ENCODE measurements around the gene NDOR1. TPM values are rescaled to one million over a fixed set of nuclear protein-coding genes. Genes with fewer than 3 reads are reported as not detected.

NDOR1 gene
- total RNA-seq, 4 donors from 2014 or later = 14.3 to 47.5 (median 22.0) TPM

DNA sequence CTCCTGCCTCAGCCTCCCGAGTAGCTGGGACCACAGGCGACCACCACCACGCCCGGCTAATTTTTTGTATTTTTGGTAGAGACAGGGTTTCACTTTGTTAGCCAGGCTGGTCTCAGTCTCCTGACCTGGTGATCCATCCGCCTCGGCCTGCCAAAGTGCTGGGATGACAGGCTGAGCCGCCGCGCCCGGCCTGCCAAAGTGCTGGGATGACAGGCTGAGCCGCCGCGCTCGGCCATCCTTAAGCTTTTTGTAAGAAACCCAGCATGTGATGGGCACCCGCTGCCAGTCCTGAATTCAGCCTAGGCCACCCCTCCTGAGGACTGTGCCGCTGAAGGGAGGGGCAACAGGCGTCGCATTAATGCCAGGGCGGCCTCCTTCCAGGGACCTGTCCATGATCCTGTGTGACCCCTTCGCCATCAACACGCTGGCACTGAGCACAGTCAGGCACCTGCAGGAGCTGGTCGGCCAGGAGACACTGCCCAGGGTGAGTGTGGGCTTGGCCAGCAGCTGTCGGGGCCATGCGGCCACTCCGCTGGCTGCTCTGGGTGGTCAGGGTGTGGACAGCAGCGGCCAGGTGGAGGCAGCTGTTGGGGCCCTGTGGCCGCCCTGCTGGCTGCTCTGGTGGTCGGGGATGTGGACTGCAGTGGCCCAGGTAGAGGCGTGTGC lies 60.1 kb downstream of the NDOR1 start:
- peaks cover 13 to 24% (median 22%) of the 10 kb centered on the region in 4 donors for H3K4me1 ChIP-seq
- intact Hi-C loops (cut with DNase I; ENCODE audit: low total_unique reads) = no loop called here
- WGBS, 2 donors (ENCODE audit: low coverage in 1 of 2) = 91% methylated on average over 29 of the region's 29 CpGs; no CpG with 5 or more reads in 1 of the 2 donors
- no peak overlapping the region for H3K27ac ChIP-seq
- peaks cover 0 to 28% (median 8%) of the 10 kb centered on the region in 4 donors for H3K36me3 ChIP-seq
- no peak for DNase-seq
- no peak overlapping the region for H3K4me3 ChIP-seq
- H3K9me3 ChIP-seq = no peaks in the 10 kb centered on the region
- in situ Hi-C loops (cut with MboI; ENCODE audit: low pct_ligation_motif_present in 1 of 4, low pct_unique_long_range_greater_than_20kb in 1 of 4, low sequenced_read_pairs in 3 of 4) = no loop called here
- TF ChIP-seq, protein P1, sequence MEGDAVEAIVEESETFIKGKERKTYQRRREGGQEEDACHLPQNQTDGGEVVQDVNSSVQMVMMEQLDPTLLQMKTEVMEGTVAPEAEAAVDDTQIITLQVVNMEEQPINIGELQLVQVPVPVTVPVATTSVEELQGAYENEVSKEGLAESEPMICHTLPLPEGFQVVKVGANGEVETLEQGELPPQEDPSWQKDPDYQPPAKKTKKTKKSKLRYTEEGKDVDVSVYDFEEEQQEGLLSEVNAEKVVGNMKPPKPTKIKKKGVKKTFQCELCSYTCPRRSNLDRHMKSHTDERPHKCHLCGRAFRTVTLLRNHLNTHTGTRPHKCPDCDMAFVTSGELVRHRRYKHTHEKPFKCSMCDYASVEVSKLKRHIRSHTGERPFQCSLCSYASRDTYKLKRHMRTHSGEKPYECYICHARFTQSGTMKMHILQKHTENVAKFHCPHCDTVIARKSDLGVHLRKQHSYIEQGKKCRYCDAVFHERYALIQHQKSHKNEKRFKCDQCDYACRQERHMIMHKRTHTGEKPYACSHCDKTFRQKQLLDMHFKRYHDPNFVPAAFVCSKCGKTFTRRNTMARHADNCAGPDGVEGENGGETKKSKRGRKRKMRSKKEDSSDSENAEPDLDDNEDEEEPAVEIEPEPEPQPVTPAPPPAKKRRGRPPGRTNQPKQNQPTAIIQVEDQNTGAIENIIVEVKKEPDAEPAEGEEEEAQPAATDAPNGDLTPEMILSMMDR (IDR thresholded peaks at IDR 0.05) = no peak
- TF ChIP-seq EP300 (IDR thresholded peaks at IDR 0.05; ENCODE audit: low read depth) (no peak), POLR2AphosphoS5 (IDR thresholded peaks at IDR 0.05) (no peak), POLR2A (IDR thresholded peaks at IDR 0.05) (no peak)
- H3K27me3 ChIP-seq = no peaks in the 10 kb centered on the region

DNA sequence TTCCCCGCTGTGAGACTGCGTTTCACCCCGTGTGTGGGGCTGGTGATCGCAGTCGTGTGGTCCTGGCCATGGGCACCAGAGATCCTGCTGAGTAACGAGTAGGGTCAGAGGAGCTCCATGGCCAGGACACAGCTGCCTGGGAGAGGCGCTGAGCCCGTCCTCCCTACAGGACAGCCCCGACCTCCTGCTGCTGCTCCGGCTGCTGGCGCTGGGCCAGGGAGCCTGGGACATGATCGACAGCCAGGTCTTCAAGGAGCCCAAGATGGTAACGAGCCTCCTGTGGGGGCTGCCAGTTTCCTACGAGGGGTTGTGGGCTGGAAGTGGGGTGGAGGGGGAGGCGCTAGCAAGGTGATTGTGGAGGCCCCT lies 60.6 kb downstream of the NDOR1 start:
- Histone ChIP-seq H3K27me3 (no peaks in the 10 kb centered on the region), H3K9me3 (no peaks in the 10 kb centered on the region), H3K4me1 (peaks cover 13 to 24% (median 22%) of the 10 kb centered on the region in 4 donors), H3K36me3 (peaks cover 0 to 28% (median 8%) of the 10 kb centered on the region in 4 donors), H3K4me3 (no peak overlapping the region), H3K27ac (no peak overlapping the region)
- TF ChIP-seq POLR2AphosphoS5 (IDR thresholded peaks at IDR 0.05) = no peak
- no peak for TF ChIP-seq EP300 (IDR thresholded peaks at IDR 0.05; ENCODE audit: low read depth)
- in situ Hi-C loops (cut with MboI; ENCODE audit: low pct_ligation_motif_present in 1 of 4, low pct_unique_long_range_greater_than_20kb in 1 of 4, low sequenced_read_pairs in 3 of 4) (no loop called here), intact Hi-C loops (cut with DNase I; ENCODE audit: low total_unique reads) (no loop called here)
- DNase-seq = no peak
- WGBS, 2 donors (ENCODE audit: low coverage in 1 of 2) = 93% methylated on average over 14 of the region's 15 CpGs; no CpG with 5 or more reads in 1 of the 2 donors

Small RNA genes lying within 50 kb of the gene (small RNA-seq; reads per million reads assigned to genes)
- 0 reads per million in 4 donors for gene MIR3621

Other genes with a start within 250 kb of the NDOR1 start
- gene PTGDS, start 228.2 kb upstream of the NDOR1 start, total RNA-seq = 10 to 100 TPM in 3 of 4 donors, 1 to 10 TPM in 1; 6.8 to 59.1 (median 17.8) TPM
- gene LCNL1, start 222.7 kb upstream of the NDOR1 start, total RNA-seq = under 1 TPM in 2 of 4 donors, not detected in 2; 0.27 to 0.75 TPM
- gene PAXX, start 213.3 kb upstream of the NDOR1 start, total RNA-seq = 10 to 100 TPM; 49.3 to 85.2 (median 66.0) TPM
- gene CLIC3, start 209.1 kb upstream of the NDOR1 start, total RNA-seq = 1 to 10 TPM in 2 of 4 donors, not detected in 2; 2.5 to 3.8 TPM
- gene ABCA2, start 177.5 kb upstream of the NDOR1 start, total RNA-seq = 100 to 1,000 TPM in 2 of 4 donors, 10 to 100 TPM in 2; 51.1 to 204 (median 96.5) TPM
- gene FUT7, start 173.6 kb upstream of the NDOR1 start, total RNA-seq = not detected
- 100 to 1,000 TPM in 2 of 4 donors, 10 to 100 TPM in 2; 58.0 to 972 (median 274) TPM for gene NPDC1, start 159.5 kb upstream of the NDOR1 start, total RNA-seq
- gene ENTPD2, start 151.6 kb upstream of the NDOR1 start, total RNA-seq = 10 to 100 TPM in 3 of 4 donors, 1 to 10 TPM in 1; 3.6 to 17.1 (median 14.1) TPM
- gene SAPCD2, start 135.1 kb upstream of the NDOR1 start, total RNA-seq = 10 to 100 TPM in 1 of 4 donors, 1 to 10 TPM in 2, under 1 TPM in 1; 0.37 to 37.2 (median 3.3) TPM
- gene UAP1L1, start 128.2 kb upstream of the NDOR1 start, total RNA-seq = 10 to 100 TPM in 2 of 4 donors, 1 to 10 TPM in 2; 6.4 to 28.8 (median 11.7) TPM
- 100 to 1,000 TPM in 1 of 4 donors, 10 to 100 TPM in 3; 56.5 to 106 (median 70.0) TPM for gene MAN1B1, start 118.7 kb upstream of the NDOR1 start, total RNA-seq
- gene DPP7, start 91.0 kb upstream of the NDOR1 start, total RNA-seq = 100 to 1,000 TPM in 2 of 4 donors, 10 to 100 TPM in 2; 54.2 to 141 (median 103) TPM
- gene GRIN1, start 66.5 kb upstream of the NDOR1 start, total RNA-seq = under 1 TPM in 1 of 4 donors, not detected in 3; 0.14 TPM
- gene LRRC26, start 35.6 kb upstream of the NDOR1 start, total RNA-seq = 100 to 1,000 TPM in 1 of 4 donors, 10 to 100 TPM in 3; 31.8 to 437 (median 64.8) TPM
- gene TMEM210, start 33.6 kb upstream of the NDOR1 start, total RNA-seq = not detected
- 100 to 1,000 TPM in 2 of 4 donors, 10 to 100 TPM in 2; 37.0 to 176 (median 70.3) TPM for gene ANAPC2, start 17.1 kb upstream of the NDOR1 start, total RNA-seq
- gene SSNA1, start 17.0 kb upstream of the NDOR1 start, total RNA-seq = 100 to 1,000 TPM in 2 of 4 donors, 10 to 100 TPM in 2; 93.5 to 104 (median 99.8) TPM
- 100 to 1,000 TPM in 2 of 4 donors, 10 to 100 TPM in 2; 76.2 to 228 (median 117) TPM for gene TPRN, start 5.0 kb upstream of the NDOR1 start, total RNA-seq
- 10 to 100 TPM; 18.9 to 42.1 (median 28.7) TPM for gene TMEM203, start 52 bp upstream of the NDOR1 start, total RNA-seq
- gene RNF208, start 16.5 kb downstream of the NDOR1 start, total RNA-seq = 10 to 100 TPM in 1 of 4 donors, 1 to 10 TPM in 2, not detected in 1; 2.3 to 26.5 (median 7.5) TPM
- gene CYSRT1, start 19.5 kb downstream of the NDOR1 start, total RNA-seq = not detected
- not detected for gene RNF224, start 21.8 kb downstream of the NDOR1 start, total RNA-seq
- not detected for gene SLC34A3, start 25.2 kb downstream of the NDOR1 start, total RNA-seq
- gene TUBB4B, start 35.6 kb downstream of the NDOR1 start, total RNA-seq = 100 to 1,000 TPM; 223 to 390 (median 348) TPM
- not detected for gene STPG3, start 45.6 kb downstream of the NDOR1 start, total RNA-seq
- gene NELFB, start 49.6 kb downstream of the NDOR1 start, total RNA-seq = 10 to 100 TPM; 28.1 to 90.5 (median 53.9) TPM
- 100 to 1,000 TPM in 1 of 4 donors, 10 to 100 TPM in 3; 49.2 to 121 (median 71.7) TPM for gene TOR4A, start 72.0 kb downstream of the NDOR1 start, total RNA-seq
- 100 to 1,000 TPM in 3 of 4 donors, 10 to 100 TPM in 1; 92.0 to 343 (median 134) TPM for gene NRARP, start 96.6 kb downstream of the NDOR1 start, total RNA-seq
- 100 to 1,000 TPM in 1 of 4 donors, 10 to 100 TPM in 3; 47.6 to 228 (median 74.2) TPM for gene EXD3, start 217.5 kb downstream of the NDOR1 start, total RNA-seq
- 10 to 100 TPM; 19.7 to 53.9 (median 40.8) TPM for gene NOXA1, start 217.7 kb downstream of the NDOR1 start, total RNA-seq
- 100 to 1,000 TPM in 1 of 4 donors, 10 to 100 TPM in 3; 20.7 to 109 (median 63.8) TPM for gene ENTPD8, start 235.7 kb downstream of the NDOR1 start, total RNA-seq

Data from transverse colon (tissue), 4 donors.